NCI-H2081 treated with DMSO at 0.1 percent for 48 hours (cell line): Measurements from ENCODE around the gene TPCN2.

ENCODE experiments used
- DNase-seq: peaks from one replicate; lab custom pipeline; 2025; lab: John Stamatoyannopoulos, UW

The TPCN2 gene

GRCh38 chr11:69039501-69039900 lies 9.2 kb upstream of the TPCN2 start:
- DNase-seq: no peak

GRCh38 chr11:69040051-69040450 lies 8.7 kb upstream of the TPCN2 start:
- no peak for DNase-seq

- no peak for DNase-seq
Measured at GRCh38 chr11:69040581-69041260, 8.0 kb upstream of the TPCN2 start.

GRCh38 chr11:69041516-69041915 lies 7.2 kb upstream of the TPCN2 start:
- no peak for DNase-seq

- no peak for DNase-seq
Measured at GRCh38 chr11:69044111-69045013, 4.4 kb upstream of the TPCN2 start.

GRCh38 chr11:69048031-69048693 lies 570 bp upstream of the TPCN2 start:
- DNase-seq: no peak

- DNase-seq: no peak
Measured at GRCh38 chr11:69049490-69049867, 747 bp downstream of the TPCN2 start.

GRCh38 chr11:69050592-69051380 lies 2.1 kb downstream of the TPCN2 start:
- no peak for DNase-seq

GRCh38 chr11:69051381-69052342 lies 2.9 kb downstream of the TPCN2 start:
- no peak for DNase-seq

- no peak for DNase-seq
Measured at GRCh38 chr11:69052343-69053168, 3.8 kb downstream of the TPCN2 start.

GRCh38 chr11:69053169-69053477 lies 4.4 kb downstream of the TPCN2 start:
- DNase-seq: no peak

- DNase-seq: no peak
Measured at GRCh38 chr11:69053546-69054396, 5.0 kb downstream of the TPCN2 start.

GRCh38 chr11:69054397-69055211 lies 5.9 kb downstream of the TPCN2 start:
- no peak for DNase-seq

GRCh38 chr11:69055212-69055586 lies 6.5 kb downstream of the TPCN2 start:
- DNase-seq: no peak

- no peak for DNase-seq
Measured at GRCh38 chr11:69055598-69056516, 7.1 kb downstream of the TPCN2 start.

- no peak for DNase-seq
Measured at GRCh38 chr11:69057236-69057635, 8.5 kb downstream of the TPCN2 start.

GRCh38 chr11:69057801-69058200 lies 9.1 kb downstream of the TPCN2 start:
- DNase-seq: no peak
